RWPE1 (cell line): ENCODE results near the gene ACAP3.
A peak's percentile ranks its signal among the peaks of the same experiment; 100 is the strongest.

ENCODE experiments used
- CTCF ChIA-PET: fragments of 350-600 bp; sonication (Branson Sonifier 250); formaldehyde crosslinking; extraction: SDS; loops from one replicate; lab custom pipeline; 2021; lab: Yijun Ruan, JAX
- POLR2A ChIA-PET: fragments of 400-600 bp; formaldehyde crosslinking; extraction: SDS; loops from one replicate; lab custom pipeline; 2020; ENCODE audit warnings: antibody characterized with exemption; ENCODE audit not compliant: low non-redundant PET; lab: Yijun Ruan, JAX
- DNase-seq: peaks from one replicate; pipeline ENCODE4 v3.0.0; 2012; ENCODE audit warnings: low spot score
- H3K27ac ChIP-seq: fragments of 450-650 bp; 2 replicates; pipeline ENCODE4 v1.5.1; 2017
- TF ChIP-seq, protein P1 (sequence below): fragments of 450-650 bp; conservative IDR thresholded peaks from 2 replicates; pipeline ENCODE4 v1.5.1; 2017; ENCODE audit warnings: low read depth, mild to moderate bottlenecking

The ACAP3 gene

GRCh38 chr1:1340791-1341548 lies 33.2 kb upstream of the ACAP3 start:
- no peak for DNase-seq
- ChIA-PET POLR2A (no interaction called here), CTCF (no interaction called here)
- TF ChIP-seq, protein P1, sequence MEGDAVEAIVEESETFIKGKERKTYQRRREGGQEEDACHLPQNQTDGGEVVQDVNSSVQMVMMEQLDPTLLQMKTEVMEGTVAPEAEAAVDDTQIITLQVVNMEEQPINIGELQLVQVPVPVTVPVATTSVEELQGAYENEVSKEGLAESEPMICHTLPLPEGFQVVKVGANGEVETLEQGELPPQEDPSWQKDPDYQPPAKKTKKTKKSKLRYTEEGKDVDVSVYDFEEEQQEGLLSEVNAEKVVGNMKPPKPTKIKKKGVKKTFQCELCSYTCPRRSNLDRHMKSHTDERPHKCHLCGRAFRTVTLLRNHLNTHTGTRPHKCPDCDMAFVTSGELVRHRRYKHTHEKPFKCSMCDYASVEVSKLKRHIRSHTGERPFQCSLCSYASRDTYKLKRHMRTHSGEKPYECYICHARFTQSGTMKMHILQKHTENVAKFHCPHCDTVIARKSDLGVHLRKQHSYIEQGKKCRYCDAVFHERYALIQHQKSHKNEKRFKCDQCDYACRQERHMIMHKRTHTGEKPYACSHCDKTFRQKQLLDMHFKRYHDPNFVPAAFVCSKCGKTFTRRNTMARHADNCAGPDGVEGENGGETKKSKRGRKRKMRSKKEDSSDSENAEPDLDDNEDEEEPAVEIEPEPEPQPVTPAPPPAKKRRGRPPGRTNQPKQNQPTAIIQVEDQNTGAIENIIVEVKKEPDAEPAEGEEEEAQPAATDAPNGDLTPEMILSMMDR = no peak
- H3K27ac ChIP-seq = peak overlapping the region; percentile 98

DNA sequence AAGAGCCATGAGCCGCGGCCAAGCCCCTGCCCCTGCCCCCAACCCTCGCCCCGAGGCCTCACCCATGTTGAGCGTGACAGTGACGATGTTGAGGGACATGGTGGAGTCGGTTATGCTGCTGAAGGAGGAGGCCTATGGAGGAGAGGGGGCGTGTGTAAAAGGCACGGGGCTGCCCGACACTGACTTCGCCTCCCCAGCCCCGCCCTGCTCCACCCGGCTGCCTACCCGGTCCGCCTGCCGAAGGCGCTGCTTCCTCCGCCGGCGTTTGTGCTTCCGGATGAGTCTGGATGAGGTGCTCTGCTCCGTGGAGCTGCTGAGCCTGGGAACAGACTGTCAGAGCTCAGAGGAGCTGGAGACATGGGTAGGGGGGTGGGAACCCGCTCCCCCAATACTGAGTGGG lies 32.5 kb upstream of the ACAP3 start:
- TF ChIP-seq, protein P1 = no peak

GRCh38 chr1:1338278-1338677 lies 30.5 kb upstream of the ACAP3 start:
- POLR2A ChIA-PET = no interaction called here
- CTCF ChIA-PET = interaction anchor here (0.5 kb wide), 1 partner anchor 173 kb away, joined by 5 read pairs; no protein-coding TSS in a partner anchor
- H3K27ac ChIP-seq = peak overlapping the region; percentile 68
- TF ChIP-seq, protein P1 = no peak
- DNase-seq = no peak

More for the DNA sequence above, 32.5 kb upstream of the ACAP3 start:
- 0 out of 2 replicates have a peak overlapping the region, but pooled peaks have one; percentile 14 for H3K27ac ChIP-seq
- CTCF ChIA-PET = no interaction called here
- no peak for DNase-seq
- POLR2A ChIA-PET = no interaction called here

DNA sequence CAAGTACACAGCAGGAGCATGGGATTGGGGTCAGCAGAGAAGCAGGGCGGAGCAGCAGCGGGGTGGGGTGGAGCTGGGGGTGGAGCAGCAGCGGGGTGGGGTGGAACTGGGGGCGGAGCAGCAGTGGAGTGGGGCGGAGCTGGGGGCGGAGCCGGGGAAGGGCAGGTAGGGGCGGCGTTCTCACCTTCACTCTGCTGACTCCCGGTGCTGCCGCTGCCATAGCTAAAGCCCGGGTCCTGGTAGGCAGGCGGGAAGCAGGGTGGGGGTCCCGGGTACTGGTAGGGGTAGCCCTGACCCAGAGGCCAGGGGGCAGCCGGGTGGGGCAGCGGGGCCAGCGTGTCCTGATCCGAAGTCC lies 30.0 kb upstream of the ACAP3 start:
- TF ChIP-seq, protein P1 = no peak
- POLR2A ChIA-PET = no interaction called here
- CTCF ChIA-PET = no interaction called here
- peak; percentile 87 for DNase-seq
- peak overlapping the region; percentile 68 for H3K27ac ChIP-seq

- ChIA-PET POLR2A (no interaction called here), CTCF (no interaction called here)
- H3K27ac ChIP-seq = peak overlapping the region; percentile 68
- TF ChIP-seq, protein P1 = no peak
- no peak for DNase-seq
These were observed 29.4 kb upstream of the ACAP3 start for GRCh38 chr1:1336931-1337792.

GRCh38 chr1:1336446-1336845 lies 28.7 kb upstream of the ACAP3 start:
- DNase-seq = no peak
- TF ChIP-seq, protein P1 = no peak
- POLR2A ChIA-PET = no interaction called here
- H3K27ac ChIP-seq = peak overlapping the region; percentile 68
- CTCF ChIA-PET = interaction anchor here (0.9 kb wide), 1 partner anchor 37 kb away, joined by 3 read pairs; no protein-coding TSS in a partner anchor
